Measurements from ENCODE around the gene ZNF511.

DNA sequence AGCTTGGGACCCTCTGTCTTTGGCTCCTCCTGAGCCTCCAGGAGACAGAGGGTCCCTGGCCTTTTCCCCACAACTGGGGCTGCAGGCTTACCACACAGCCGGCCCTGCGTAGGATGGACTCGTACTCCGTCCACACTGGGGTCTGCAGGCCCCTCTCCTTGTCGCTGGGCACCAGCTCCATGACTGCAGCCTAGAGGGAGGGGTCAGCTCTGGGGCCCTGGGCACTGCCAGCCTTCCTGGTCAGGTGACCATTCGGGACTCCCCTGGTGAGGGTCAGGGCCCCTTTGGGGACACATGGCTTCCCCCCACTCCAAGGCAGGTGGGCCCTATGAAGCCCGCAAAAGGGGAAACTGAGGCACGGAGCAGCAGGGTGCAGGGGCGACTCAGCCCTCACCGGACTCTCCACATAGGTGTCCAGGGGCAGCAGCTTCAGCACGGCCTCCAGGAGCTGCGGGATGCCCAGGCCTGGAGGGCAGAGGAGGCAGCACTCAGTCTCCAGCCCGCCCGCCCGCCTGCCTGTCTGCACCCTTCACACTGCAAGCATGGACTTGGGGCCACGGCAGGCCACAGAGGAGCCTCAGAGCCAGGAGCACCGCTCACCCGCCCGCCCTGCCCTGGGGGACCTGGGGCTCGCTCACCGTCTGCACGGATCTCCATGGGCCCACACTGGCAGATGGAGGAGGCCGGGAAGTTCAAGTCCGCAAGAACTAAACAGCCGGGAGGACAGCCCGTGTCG is 48.0 kb downstream of the ZNF511 start:
- no peak for TF ChIP-seq POLR2A (IDR thresholded peaks at IDR 0.05)
- TF ChIP-seq, protein P1, sequence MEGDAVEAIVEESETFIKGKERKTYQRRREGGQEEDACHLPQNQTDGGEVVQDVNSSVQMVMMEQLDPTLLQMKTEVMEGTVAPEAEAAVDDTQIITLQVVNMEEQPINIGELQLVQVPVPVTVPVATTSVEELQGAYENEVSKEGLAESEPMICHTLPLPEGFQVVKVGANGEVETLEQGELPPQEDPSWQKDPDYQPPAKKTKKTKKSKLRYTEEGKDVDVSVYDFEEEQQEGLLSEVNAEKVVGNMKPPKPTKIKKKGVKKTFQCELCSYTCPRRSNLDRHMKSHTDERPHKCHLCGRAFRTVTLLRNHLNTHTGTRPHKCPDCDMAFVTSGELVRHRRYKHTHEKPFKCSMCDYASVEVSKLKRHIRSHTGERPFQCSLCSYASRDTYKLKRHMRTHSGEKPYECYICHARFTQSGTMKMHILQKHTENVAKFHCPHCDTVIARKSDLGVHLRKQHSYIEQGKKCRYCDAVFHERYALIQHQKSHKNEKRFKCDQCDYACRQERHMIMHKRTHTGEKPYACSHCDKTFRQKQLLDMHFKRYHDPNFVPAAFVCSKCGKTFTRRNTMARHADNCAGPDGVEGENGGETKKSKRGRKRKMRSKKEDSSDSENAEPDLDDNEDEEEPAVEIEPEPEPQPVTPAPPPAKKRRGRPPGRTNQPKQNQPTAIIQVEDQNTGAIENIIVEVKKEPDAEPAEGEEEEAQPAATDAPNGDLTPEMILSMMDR (IDR thresholded peaks at IDR 0.05) = no peak
